ENCODE measurements around the gene NARS2. TPM values are rescaled to one million over a fixed set of nuclear protein-coding genes. Genes with fewer than 3 reads are reported as not detected.
"Not testable (repeated sequence)": the region's sequence is repeated elsewhere in the genome, so short reads cannot be mapped to it uniquely, and the experiment has no call there.

NARS2 gene, protein sequence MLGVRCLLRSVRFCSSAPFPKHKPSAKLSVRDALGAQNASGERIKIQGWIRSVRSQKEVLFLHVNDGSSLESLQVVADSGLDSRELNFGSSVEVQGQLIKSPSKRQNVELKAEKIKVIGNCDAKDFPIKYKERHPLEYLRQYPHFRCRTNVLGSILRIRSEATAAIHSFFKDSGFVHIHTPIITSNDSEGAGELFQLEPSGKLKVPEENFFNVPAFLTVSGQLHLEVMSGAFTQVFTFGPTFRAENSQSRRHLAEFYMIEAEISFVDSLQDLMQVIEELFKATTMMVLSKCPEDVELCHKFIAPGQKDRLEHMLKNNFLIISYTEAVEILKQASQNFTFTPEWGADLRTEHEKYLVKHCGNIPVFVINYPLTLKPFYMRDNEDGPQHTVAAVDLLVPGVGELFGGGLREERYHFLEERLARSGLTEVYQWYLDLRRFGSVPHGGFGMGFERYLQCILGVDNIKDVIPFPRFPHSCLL
- 27.6 and 63.6 TPM in 2 replicates for total RNA-seq (2014; rRNA removed; shearing (Covaris generic); ENCODE audit: low replicate concordance)

DNA sequence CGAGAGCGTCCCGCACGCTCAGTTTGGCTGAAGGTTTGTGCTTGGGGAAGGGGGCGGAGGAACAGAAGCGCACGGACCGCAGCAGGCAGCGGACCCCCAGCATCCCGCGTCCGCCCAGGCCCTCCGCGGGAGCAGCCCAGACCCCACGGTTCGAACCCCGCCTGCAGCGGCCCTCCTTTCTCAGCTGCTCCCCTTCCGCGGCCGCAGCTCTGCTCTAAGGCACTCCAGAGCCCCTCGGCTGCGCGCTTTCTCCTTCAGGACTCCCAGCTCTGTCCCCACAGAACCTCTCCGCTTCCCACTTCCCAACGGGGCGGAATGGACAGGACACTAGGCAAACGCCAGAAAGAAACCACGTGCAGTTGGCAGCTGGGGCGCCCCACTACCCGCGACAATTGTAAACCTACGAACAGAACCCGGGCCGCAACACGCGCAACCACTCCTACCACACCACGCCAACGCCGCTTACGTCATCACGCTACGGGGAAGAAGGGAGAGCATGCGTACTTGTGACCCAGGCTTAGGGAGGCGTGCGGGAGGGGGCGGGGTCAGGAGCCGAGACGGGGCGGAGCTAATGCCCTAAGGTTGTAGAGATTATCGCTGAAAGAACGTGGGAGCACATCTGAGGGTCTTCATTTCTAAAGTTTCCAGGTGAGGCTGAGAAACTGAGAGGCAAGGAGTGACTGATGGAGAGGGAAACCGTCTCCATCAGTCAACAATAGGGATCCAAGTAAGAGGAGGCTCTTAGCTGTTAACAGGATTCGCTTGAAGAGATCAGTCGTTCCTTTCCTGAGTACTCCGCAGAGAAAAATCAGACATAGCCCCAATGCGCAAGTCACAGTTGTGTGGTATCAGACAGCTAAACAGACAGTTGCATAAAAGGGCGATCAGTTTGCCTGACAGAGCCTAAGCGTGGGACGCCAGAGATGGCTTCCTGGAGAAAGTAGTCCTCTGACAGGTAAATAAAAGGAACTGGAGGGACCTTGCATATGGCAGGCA lies at the start of gene NARS2:
Gene NARS2 (minus strand): TSS at position 479 of the 996 bp plus-strand sequence. CDS start 376 bp downstream, at position 103.
- DNase-seq, result peak; percentile 95
- Histone ChIP-seq H3K9me3 (no peaks in the 10 kb centered on the region), H3K27me3 (no peaks in the 10 kb centered on the region), H3K4me3 (peak within 1 kb of the TSS; percentile 92), H3K36me3 (peaks cover 17% of the 10 kb centered on the region)

DNA sequence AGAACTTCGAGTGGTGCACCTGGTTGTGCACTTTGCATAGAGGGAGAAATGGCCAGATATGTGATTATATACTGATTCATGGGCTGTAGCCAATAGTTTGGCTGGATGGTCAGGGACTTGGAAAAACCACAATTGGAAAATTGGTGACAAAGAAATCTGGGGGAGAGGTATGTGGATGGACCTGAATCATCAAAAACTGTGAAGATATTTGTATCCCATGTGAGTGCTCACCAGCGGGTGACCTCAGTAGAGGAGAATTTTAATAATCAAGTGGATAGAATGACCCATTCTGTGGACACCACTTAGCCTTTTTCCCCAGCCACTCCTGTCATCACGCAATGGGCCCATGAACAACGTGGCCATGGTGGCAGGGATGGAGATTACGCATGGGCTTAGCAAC lies 48.0 kb upstream of the NARS2 start:
- Histone ChIP-seq H3K4me3 (no peak overlapping the region), H3K9me3 (no peaks in the 10 kb centered on the region), H3K36me3 (no peaks in the 10 kb centered on the region), H3K27me3 (no peaks in the 10 kb centered on the region; the same call in 1 of the 2 replicates)
- DNase-seq, result no peak

DNA sequence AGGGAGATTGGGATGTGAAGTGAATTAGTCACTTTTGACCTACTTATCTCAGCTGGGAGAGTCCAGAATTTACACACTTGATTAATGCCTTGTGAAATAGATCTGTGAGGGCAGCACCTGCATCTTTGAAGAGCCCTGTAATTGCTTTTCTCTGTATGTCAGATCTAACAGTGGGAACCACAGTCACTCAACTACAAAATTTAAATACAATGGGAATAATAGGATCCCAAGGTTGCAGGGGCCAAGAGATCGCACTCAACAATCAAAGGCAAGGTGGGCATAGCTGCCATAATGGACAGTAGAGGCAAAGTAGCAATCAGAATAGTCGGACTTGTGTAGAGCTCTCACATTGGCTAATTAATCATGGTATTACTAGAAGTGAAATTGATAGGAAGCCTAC lies 45.5 kb upstream of the NARS2 start:
- Histone ChIP-seq H3K36me3 (no peaks in the 10 kb centered on the region), H3K27me3 (no peaks in the 10 kb centered on the region; the same call in 1 of the 2 replicates), H3K4me3 (no peak overlapping the region), H3K9me3 (no peaks in the 10 kb centered on the region)
- DNase-seq, result no peak

DNA sequence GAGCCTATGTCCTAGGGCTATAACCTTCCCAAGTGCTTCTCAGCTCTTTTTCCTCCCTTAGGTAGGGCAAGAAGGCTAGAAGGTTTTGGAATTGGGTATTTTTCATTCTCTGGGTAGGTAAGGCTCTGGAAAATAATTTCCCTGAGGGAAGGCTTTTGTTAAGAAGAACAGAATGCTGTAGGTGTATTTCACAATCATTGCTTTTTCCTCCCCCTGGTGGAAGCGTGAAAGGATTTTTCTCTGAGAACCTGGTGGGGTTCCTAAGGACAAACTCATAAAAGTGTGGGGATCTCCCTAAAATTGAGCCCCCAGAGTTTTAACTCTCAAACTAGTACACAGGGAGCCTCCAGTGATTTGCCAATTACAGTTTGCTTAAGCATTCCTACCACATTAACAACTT lies 41.1 kb upstream of the NARS2 start:
- no peaks in the 10 kb centered on the region; the same call in 1 of the 2 replicates for H3K27me3 ChIP-seq
- no peaks in the 10 kb centered on the region for H3K9me3 ChIP-seq
- no peak overlapping the region for H3K4me3 ChIP-seq
- H3K36me3 ChIP-seq, result no peaks in the 10 kb centered on the region
- no peak for DNase-seq

DNA sequence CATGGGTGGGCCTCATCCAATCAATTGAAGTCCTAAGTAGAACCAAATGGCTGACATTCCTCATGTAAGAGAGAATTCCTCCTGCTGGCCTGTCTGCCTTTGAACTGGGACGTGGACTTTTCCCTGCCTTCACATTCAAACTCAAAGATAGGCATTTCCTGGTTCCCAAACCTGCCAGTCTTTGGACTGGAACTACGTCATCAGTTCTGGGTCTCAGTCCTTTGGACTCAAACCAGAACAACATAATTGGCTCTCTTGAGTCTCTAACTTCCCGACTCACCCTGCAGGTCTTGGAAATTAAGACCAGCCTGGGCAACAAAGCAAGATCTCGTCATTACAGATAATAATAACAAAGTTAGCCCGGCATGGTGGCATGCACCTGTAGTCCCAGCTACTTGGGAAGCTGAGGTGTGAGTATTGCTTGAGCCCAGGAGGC lies 38.7 kb upstream of the NARS2 start:
- Histone ChIP-seq H3K4me3 (no peak overlapping the region), H3K27me3 (no peaks in the 10 kb centered on the region), H3K36me3 (no peaks in the 10 kb centered on the region), H3K9me3 (no peaks in the 10 kb centered on the region)
- no peak for DNase-seq

DNA sequence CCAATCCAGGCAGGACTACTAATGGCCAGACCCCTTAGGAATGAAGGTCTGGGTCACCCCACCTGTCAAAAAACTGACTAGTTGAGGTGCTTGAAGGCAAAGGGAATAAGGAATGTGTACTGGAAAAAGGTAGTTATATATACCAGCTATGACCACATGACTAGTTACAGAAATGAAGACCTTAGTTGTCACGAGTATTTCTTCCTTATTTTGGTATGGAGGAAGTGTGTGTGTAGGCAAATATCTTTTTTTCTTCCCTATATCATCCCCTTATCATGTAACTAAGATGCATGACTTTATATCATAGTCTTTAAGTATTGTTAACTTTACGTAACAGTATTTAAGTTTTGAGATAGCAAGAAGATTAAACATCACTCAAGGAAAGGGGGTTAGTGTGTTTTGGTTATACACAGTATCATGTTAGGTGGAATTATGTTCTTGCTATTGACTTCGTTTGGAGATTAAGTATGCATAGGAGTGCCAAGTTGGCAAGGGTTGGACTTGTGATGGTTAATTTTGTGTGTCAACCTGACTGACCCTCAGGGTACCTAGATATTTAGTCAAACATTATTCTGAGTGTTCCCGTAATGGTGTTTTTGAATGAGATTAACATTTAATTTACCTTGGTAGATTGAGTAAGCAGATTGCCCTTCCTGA lies 38.2 kb upstream of the NARS2 start:
- H3K9me3 ChIP-seq, result no peaks in the 10 kb centered on the region
- no peak for DNase-seq
- no peaks in the 10 kb centered on the region for H3K27me3 ChIP-seq
- no peaks in the 10 kb centered on the region for H3K36me3 ChIP-seq
- no peak overlapping the region for H3K4me3 ChIP-seq

DNA sequence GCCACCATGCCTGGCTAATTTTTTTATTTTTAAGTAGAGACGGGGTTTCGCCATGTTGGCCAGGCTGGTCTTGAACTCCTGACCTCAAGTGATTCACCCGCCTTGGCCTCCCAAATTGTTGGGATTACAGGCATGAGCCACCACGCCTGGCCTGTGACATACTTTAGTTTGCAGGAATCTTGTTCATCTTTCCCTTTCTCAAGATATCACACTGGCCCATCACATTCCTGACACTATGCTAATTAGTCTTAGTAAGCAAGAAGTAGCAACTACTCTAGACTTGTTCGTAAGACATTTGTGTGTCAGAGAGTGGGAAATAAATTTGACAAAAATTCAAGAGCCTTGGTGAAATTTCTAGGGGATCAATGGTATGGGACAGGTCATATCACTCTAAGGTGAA lies 34.7 kb upstream of the NARS2 start:
- not testable (repeated sequence) for H3K27me3 ChIP-seq, H3K9me3 ChIP-seq, H3K4me3 ChIP-seq, DNase-seq, H3K36me3 ChIP-seq

DNA sequence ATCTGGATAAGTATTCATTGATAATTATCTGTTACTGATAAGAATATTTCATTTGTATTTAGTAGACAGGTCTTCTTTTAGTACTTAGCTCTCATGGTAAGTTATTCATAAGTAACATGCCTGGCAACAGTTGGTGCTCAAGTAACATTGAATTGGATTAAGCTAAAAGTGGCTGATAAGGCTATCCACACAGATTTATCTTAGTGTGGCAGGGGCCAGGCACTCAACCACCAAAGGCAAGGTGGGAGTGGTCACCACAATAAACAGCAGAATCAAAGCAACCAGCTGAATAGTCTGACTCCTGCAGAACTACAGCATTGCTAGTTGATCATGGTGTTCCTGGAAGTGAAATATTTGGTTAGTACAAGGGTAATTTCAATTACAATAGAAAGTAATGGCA lies 33.0 kb upstream of the NARS2 start:
- Histone ChIP-seq H3K9me3 (no peaks in the 10 kb centered on the region), H3K4me3 (no peak overlapping the region), H3K27me3 (0 out of 2 replicates have a peak, but pooled peaks cover under 1% of the 10 kb centered on the region), H3K36me3 (no peaks in the 10 kb centered on the region)
- no peak for DNase-seq

DNA sequence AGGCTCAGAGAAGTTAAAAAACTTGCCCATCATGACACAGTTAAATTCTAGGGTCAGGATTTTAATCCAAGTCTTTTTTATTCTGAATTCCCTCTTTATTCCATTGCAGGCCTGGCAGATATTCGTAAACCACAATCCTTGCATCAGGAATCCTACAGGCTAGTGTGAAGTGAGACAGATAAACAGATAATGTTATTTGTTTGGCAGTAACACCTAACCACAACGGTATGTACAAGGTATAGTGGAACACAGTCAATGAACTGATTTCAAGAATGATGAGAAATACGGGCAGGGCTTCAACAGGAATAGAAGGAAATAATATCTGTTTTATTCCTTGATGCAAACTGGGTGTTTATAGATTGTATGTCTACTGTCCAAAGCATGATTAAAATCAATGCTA lies 32.0 kb upstream of the NARS2 start:
- no peak for DNase-seq

DNA sequence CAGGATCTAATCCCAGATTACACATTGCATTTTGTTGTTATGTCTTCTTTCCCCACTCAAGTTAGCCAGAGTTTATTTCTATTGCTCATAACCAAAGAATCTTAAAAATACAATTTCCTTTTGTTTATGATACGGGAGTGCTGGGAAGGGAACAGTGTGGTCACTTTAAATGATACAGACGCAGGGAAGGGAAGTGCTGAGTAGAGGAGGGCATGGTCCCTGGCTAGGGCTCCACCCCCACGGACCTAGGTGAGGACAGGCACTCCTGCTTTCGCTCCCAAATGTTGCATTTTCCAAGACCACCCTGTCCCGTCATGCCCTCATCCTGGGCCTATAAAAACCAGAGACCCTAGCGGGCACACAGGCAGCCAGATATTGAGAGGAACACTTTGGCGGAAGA lies 30.6 kb upstream of the NARS2 start:
- peaks cover 14% of the 10 kb centered on the region; the same call in 1 of the 2 replicates for H3K27me3 ChIP-seq
- no peak overlapping the region for H3K4me3 ChIP-seq
- DNase-seq, result no peak
- H3K36me3 ChIP-seq, result no peaks in the 10 kb centered on the region
- H3K9me3 ChIP-seq, result no peaks in the 10 kb centered on the region

More for the DNA sequence above, 32.0 kb upstream of the NARS2 start:
- Histone ChIP-seq H3K9me3 (no peaks in the 10 kb centered on the region), H3K27me3 (peaks cover 7% of the 10 kb centered on the region; the same call in 1 of the 2 replicates), H3K36me3 (no peaks in the 10 kb centered on the region), H3K4me3 (no peak overlapping the region)

DNA sequence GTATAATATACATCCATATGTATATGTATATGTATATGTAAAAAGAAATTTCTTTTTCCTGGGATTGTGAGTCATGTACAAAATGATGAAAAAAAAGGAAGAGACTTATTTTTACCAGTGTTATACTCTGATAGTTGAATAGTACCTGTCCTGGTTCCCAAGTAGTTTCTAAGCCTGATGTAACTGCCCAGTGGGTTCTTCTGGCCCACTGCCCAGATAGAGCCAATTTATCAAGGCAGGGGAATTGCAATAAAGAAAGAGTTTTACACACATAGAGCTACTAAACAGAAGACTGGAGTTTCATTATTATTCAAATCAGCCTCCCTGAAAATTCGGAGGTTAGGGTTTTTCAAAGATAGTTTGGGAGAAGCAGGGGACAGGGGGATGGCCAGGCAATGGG lies 29.1 kb upstream of the NARS2 start:
- H3K9me3 ChIP-seq, result no peaks in the 10 kb centered on the region
- no peak overlapping the region for H3K4me3 ChIP-seq
- no peaks in the 10 kb centered on the region for H3K36me3 ChIP-seq
- DNase-seq, result no peak
- peaks cover 16% of the 10 kb centered on the region; the same call in 1 of the 2 replicates for H3K27me3 ChIP-seq

DNA sequence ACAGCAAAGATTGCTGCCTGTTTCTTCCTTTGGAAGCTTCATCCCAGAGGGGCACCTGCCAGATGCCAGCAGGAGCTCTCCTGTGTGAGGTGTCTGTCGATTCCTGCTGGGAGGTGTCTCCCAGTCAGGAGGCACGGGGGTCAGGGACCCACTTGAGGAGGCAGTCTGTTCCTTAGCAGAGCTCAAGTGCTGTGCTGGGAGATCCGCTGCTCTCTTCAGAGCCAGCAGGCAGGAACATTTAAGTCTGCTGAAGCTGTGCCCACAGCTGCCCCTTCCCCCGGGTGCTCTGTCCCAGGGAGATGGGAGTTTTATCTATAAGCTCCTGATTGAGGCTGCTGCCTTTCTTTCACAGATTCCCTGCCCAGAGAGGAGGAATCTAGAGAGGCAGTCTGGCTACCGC lies 28.1 kb upstream of the NARS2 start:
- not testable (repeated sequence) for DNase-seq, H3K9me3 ChIP-seq, H3K4me3 ChIP-seq, H3K36me3 ChIP-seq
- H3K27me3 ChIP-seq, result peaks cover 16% of the 10 kb centered on the region; the same call in 1 of the 2 replicates

DNA sequence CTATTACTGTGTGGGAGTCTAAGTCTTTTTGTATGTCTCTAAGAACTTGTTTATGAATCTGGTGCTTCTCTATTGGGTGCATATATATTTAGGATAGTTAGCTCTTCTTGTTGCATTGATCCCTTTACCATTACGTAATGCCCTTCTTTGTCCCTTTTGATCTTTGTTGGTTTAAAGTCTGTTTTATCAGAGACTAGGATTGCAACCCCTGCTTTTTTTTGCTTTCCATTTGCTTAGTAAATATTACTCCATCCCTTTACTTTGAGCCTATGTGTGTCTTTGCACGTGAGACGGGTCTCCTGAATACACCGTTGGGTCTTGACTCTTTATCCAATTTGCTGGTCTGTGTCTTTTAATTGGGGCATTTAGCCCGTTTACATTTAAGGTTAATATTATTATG lies 26.4 kb upstream of the NARS2 start:
- H3K9me3 ChIP-seq, H3K36me3 ChIP-seq, DNase-seq, H3K4me3 ChIP-seq: not testable (repeated sequence)
- H3K27me3 ChIP-seq, result peaks cover 16% of the 10 kb centered on the region; the same call in 1 of the 2 replicates

DNA sequence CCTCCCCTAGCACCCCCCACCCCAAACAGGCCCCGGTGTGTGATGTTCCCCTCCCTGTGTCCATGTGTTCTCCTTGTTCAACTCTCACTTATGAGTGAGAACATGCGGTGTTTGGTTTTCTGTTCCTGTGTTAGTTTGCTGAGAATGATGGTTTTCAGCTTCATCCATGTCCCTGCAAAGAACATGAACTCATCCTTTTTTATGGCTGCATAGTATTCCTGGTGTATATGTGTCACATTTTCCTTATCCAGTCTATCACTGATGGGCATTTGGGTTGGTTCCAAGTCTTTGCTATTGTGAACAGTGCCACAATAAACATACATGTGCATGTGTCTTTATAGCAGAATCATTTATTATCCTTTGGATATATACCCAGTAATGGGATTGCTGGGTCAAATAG lies 22.9 kb upstream of the NARS2 start:
- not testable (repeated sequence) for H3K36me3 ChIP-seq, DNase-seq
- H3K27me3 ChIP-seq, result peaks cover 15% of the 10 kb centered on the region; the same call in 1 of the 2 replicates

DNA sequence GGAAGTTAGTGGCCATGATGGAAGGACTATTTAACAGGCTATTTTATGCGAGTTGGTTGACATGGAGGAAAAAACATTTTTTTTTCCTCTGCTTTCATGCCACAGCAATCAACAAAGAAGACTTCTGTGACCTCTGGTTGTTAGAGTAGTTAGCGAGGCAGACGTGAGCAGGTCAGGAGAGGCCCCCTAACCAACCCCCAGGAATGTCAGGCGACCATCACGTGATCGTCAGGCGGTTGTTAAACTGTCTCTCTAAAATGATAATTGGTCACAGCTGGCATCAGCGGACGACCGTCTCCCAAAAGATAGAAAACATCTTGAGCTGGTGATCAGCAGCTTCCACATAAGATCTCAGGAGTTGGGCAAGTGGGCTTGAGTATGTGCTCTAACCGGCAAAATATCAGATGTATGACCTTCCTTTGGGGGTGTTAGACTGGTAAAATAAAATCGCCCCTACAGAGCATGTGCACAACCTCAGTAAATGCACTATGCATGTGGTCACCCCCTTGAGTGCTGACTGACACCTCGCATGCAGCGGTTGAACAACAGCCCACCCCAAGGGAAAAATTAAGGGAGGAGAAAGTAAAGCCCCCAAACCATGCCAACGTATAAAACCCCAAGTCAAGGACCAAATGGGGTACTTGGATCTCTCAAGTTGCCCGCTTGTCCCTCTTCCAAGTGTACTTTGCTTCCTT lies 20.9 kb upstream of the NARS2 start:
- DNase-seq, result no peak
- Histone ChIP-seq H3K36me3 (no peaks in the 10 kb centered on the region), H3K27me3 (peaks cover 3% of the 10 kb centered on the region; the same call in 1 of the 2 replicates), H3K4me3 (no peak overlapping the region), H3K9me3 (no peaks in the 10 kb centered on the region)

More for the DNA sequence above, 22.9 kb upstream of the NARS2 start:
- H3K9me3 ChIP-seq, H3K4me3 ChIP-seq: not testable (repeated sequence)

DNA sequence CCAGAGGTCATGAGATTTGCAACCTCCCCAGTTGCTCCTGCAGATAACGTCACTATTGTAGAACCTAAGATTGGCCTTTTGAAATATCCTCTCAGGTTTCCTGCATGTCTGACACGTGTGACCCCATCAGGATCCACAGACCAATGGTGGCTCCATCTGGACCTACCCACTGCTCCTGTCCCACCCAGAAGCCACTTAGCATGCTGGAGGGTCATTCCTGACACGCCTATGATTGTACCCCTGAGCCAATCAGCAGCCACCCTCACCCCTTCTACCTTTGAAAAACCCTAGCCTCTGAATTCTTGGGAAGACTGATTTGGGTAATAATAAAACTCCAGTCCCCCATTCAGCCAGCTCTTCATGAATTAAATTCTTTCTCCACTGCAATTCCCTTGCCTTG lies 20.1 kb upstream of the NARS2 start:
- no peak overlapping the region for H3K4me3 ChIP-seq
- no peaks in the 10 kb centered on the region for H3K9me3 ChIP-seq
- DNase-seq, result no peak
- no peaks in the 10 kb centered on the region for H3K36me3 ChIP-seq
- no peaks in the 10 kb centered on the region; the same call in 1 of the 2 replicates for H3K27me3 ChIP-seq
